ENCODE measurements around the gene ARHGEF38.

- TF ChIP-seq ZNF785 (tag by site-specific recombination; IDR thresholded peaks at IDR 0.05) (no peak), ZNF501 (tag by site-specific recombination; IDR thresholded peaks at IDR 0.05) (no peak), PRDM10 (tag by site-specific recombination; IDR thresholded peaks at IDR 0.05) (no peak), YY1 (tag by site-specific recombination; IDR thresholded peaks at IDR 0.05) (no peak), ZNF830 (tag by site-specific recombination; IDR thresholded peaks at IDR 0.05; ENCODE audit: low read depth) (no peak), ZNF707 (tag by site-specific recombination; IDR thresholded peaks at IDR 0.05) (no peak), ZNF645 (tag by site-specific recombination; IDR thresholded peaks at IDR 0.05) (no peak), CTCF (tag by site-specific recombination; IDR thresholded peaks at IDR 0.05) (no peak), REST (tag by site-specific recombination; IDR thresholded peaks at IDR 0.05) (no peak), ZNF239 (tag by site-specific recombination; IDR thresholded peaks at IDR 0.05) (no peak), ZBTB20 (tag by site-specific recombination; IDR thresholded peaks at IDR 0.05) (no peak), ZNF580 (tag by site-specific recombination; IDR thresholded peaks at IDR 0.05) (no peak)
Measured at GRCh38 chr4:105662935-105663675, 110.7 kb downstream of the ARHGEF38 start.

All from HEK293 (cell line).